Endothelial cell of umbilical vein (primary cell): ENCODE data around the gene SKI.

ENCODE experiments used
- FOS ChIP-seq: IDR thresholded peaks from 2 replicates; pipeline ENCODE4 v1.6.1; 2011; ENCODE audit warnings: mild to moderate bottlenecking, low read length, moderate library complexity, borderline replicate concordance; ENCODE audit not compliant: insufficient read depth
- TF ChIP-seq, protein P1 (sequence below), 2 donors: IDR thresholded peaks; 1 replicate in 1 of 2; 2 replicates in 1 of 2; pipeline ENCODE4 v1.5.1; 2011; ENCODE audit warnings: low read length in 2 of 2, mild to moderate bottlenecking in 2 of 2, moderate library complexity in 2 of 2, control low read depth in 1 of 2, inconsistent platforms in 1 of 2, low read depth in 1 of 2; ENCODE audit not compliant: insufficient read depth in 1 of 2; ENCODE audit errors: extremely low read depth in 1 of 2

DNA sequence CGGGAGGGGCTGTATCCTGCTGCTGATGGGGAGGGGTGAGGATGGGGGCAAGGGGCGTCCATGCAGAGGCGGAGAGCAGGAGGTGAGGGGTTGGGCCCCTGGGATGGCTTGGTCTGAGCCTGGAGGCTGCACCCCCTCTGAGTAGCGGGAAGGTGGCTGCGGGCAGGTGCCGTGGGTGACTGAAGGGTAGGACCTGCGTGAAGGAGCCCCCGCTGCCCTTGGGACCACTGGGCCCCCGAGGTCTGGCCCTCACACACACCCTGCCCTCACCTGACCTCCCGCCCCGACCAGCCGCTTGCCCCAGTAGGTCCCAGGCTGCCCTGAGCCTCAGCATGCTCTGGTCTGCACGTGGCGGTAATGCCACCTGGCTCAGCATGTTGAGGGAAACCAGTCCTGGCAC, 12.8 kb upstream of the SKI start:
- TF ChIP-seq FOS: no peak
- TF ChIP-seq, protein P1, sequence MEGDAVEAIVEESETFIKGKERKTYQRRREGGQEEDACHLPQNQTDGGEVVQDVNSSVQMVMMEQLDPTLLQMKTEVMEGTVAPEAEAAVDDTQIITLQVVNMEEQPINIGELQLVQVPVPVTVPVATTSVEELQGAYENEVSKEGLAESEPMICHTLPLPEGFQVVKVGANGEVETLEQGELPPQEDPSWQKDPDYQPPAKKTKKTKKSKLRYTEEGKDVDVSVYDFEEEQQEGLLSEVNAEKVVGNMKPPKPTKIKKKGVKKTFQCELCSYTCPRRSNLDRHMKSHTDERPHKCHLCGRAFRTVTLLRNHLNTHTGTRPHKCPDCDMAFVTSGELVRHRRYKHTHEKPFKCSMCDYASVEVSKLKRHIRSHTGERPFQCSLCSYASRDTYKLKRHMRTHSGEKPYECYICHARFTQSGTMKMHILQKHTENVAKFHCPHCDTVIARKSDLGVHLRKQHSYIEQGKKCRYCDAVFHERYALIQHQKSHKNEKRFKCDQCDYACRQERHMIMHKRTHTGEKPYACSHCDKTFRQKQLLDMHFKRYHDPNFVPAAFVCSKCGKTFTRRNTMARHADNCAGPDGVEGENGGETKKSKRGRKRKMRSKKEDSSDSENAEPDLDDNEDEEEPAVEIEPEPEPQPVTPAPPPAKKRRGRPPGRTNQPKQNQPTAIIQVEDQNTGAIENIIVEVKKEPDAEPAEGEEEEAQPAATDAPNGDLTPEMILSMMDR (IDR thresholded peaks at IDR 0.05; ENCODE audit: extremely low read depth in 1 of 2, insufficient read depth in 1 of 2, low read depth in 1 of 2, low read length in 2 of 2): no peak
